ENCODE data around the gene KDM6A.
"Not testable (repeated sequence)": the region's sequence is repeated elsewhere in the genome, so short reads cannot be mapped to it uniquely, and the experiment has no call there.

The KDM6A gene

GRCh38 chrX:44890247-44890646 is 17.3 kb downstream of the KDM6A start:
- no peak for DNase-seq (ENCODE audit: low spot score)

- DNase-seq (ENCODE audit: low spot score), result not testable (repeated sequence)
These were observed 17.7 kb downstream of the KDM6A start for GRCh38 chrX:44890687-44891086.

GRCh38 chrX:44891642-44892041 is 18.7 kb downstream of the KDM6A start:
- no peak for DNase-seq (ENCODE audit: low spot score)

- no peak for DNase-seq (ENCODE audit: low spot score)
These were observed 23.8 kb downstream of the KDM6A start for GRCh38 chrX:44896876-44897186.

- no peak for DNase-seq (ENCODE audit: low spot score)
These were observed 24.6 kb downstream of the KDM6A start for GRCh38 chrX:44897539-44897938.

GRCh38 chrX:44898411-44899221 is 25.6 kb downstream of the KDM6A start:
- no peak for DNase-seq (ENCODE audit: low spot score)

- no peak for DNase-seq (ENCODE audit: low spot score)
These were observed 27.0 kb downstream of the KDM6A start for GRCh38 chrX:44899946-44900345.

GRCh38 chrX:44903107-44903506 is 30.1 kb downstream of the KDM6A start:
- peak; percentile 15 for DNase-seq (ENCODE audit: low spot score)

- DNase-seq (ENCODE audit: low spot score), result no peak
These were observed 31.0 kb downstream of the KDM6A start for GRCh38 chrX:44903830-44904530.

- DNase-seq (ENCODE audit: low spot score), result peak; percentile 6
These were observed 31.6 kb downstream of the KDM6A start for GRCh38 chrX:44904542-44905115.

GRCh38 chrX:44906041-44906440 is 33.1 kb downstream of the KDM6A start:
- no peak for DNase-seq (ENCODE audit: low spot score)

GRCh38 chrX:44906542-44906941 is 33.6 kb downstream of the KDM6A start:
- no peak for DNase-seq (ENCODE audit: low spot score)

GRCh38 chrX:44908153-44908552 is 35.2 kb downstream of the KDM6A start:
- peak; percentile 9 for DNase-seq (ENCODE audit: low spot score)

- no peak for DNase-seq (ENCODE audit: low spot score)
These were observed 35.8 kb downstream of the KDM6A start for GRCh38 chrX:44908827-44909226.

GRCh38 chrX:44910508-44910907 is 37.5 kb downstream of the KDM6A start:
- not testable (repeated sequence) for DNase-seq (ENCODE audit: low spot score)

- DNase-seq (ENCODE audit: low spot score), result not testable (repeated sequence)
These were observed 38.1 kb downstream of the KDM6A start for GRCh38 chrX:44911074-44911600.

- DNase-seq (ENCODE audit: low spot score), result no peak
These were observed 40.9 kb downstream of the KDM6A start for GRCh38 chrX:44913656-44914531.

GRCh38 chrX:44914532-44915198 is 41.7 kb downstream of the KDM6A start:
- peak; percentile 4 for DNase-seq (ENCODE audit: low spot score)

GRCh38 chrX:44915361-44915868 is 42.4 kb downstream of the KDM6A start:
- no peak for DNase-seq (ENCODE audit: low spot score)

GRCh38 chrX:44918722-44919121 is 45.7 kb downstream of the KDM6A start:
- DNase-seq (ENCODE audit: low spot score), result no peak

GRCh38 chrX:44922980-44923379 is 50.0 kb downstream of the KDM6A start:
- DNase-seq (ENCODE audit: low spot score), result no peak

All from AG20443 (cell line).